ENCODE results near the gene ESYT2. TPM values are rescaled to one million over a fixed set of nuclear protein-coding genes. Genes with fewer than 3 reads are reported as not detected.
A peak's percentile ranks its signal among the peaks of the same experiment; 100 is the strongest.

Gene ESYT2
- total and polyA plus RNA-seq, 9 of the 15 experiments (the other 6 are each of a cell fraction or from before 2014, with no cell fraction given) = 5.8 to 86.9 (median 64.7) TPM

DNA sequence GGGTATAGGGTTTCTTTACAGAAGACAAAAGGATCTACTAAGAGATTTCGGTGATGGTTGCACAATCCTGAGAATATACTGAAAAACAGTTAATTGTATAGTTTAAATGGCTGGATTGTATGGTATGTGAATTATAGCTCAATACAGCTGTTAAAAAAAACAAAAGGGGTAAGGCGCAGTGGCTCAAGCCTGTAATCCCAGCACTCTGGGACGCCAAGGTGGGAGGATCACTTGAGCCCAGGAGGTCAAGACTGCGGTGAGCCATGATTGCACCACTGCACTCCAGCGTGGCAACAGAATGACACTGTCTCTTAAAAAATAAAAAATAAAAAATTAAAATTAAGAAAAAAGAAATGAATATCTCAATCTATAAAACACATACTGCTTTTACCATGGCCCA, 18.5 kb downstream of the ESYT2 start:
- Histone ChIP-seq H3K36me3 (ENCODE audit: control insufficient read depth, insufficient read depth, low read length) (peaks cover 47% of the 10 kb centered on the region), H4K20me1 (replicated peaks; ENCODE audit: control insufficient read depth, insufficient read depth, low read length) (peaks cover 20% of the 10 kb centered on the region), H3K9me1 (ENCODE audit: control insufficient read depth, insufficient read depth, low read length) (peaks cover 7% of the 10 kb centered on the region), H3K4me3 (no peak overlapping the region), H3K9ac (ENCODE audit: insufficient read depth in 1 of 2, low read depth in 2 of 2, low read length in 2 of 2) (no peak overlapping the region), H3K4me1 (replicated peaks in 1 of 2; ENCODE audit: control insufficient read depth in 2 of 2, insufficient read depth in 2 of 2, low read length in 2 of 2) (peaks cover 6 to 16% of the 10 kb centered on the region in 2 experiments; a peak in 4 of 5 replicates), H3K4me2 (ENCODE audit: insufficient read depth, low read length) (no peak overlapping the region), H2AFZ (ENCODE audit: low read depth, low read length) (no peak overlapping the region), H3K79me2 (ENCODE audit: control insufficient read depth, insufficient read depth, low read length) (peaks cover 94% of the 10 kb centered on the region), H3K9me3 (replicated peaks; ENCODE audit: control insufficient read depth, insufficient read depth, low read depth, low read length) (peaks cover 6% of the 10 kb centered on the region; the same call in 1 of the 2 replicates), H3K27me3 (ENCODE audit: control insufficient read depth in 2 of 2, insufficient read depth in 2 of 2, low read length in 2 of 2) (no peaks in the 10 kb centered on the region), H3K27ac (ENCODE audit: extremely low read depth, low read depth, low read length) (no peak overlapping the region)
- FAIRE-seq = no peak
- no peak for DNase-seq (ENCODE audit: extremely low read depth in 1 of 4, low spot score in 3 of 4)
- WGBS (ENCODE audit: insufficient coverage, low coverage, missing lambda C conversion rate) = 92% methylated on average over 5 of the region's 5 CpGs
- no peak for ATAC-seq
- intact Hi-C loops (cut with micrococcal nuclease) (no loop called here), in situ Hi-C loops (cut with MboI) (no loop called here)
- no TSS peak for BruUV-seq (replicated peaks)
- no peak for TF ChIP-seq CEBPG (CRISPR knock-in tag; IDR thresholded peaks at IDR 0.05)
- 0 out of 4 replicates have a peak, but pooled peaks of 1 of the 2 experiments have one; percentile 4 for TF ChIP-seq CEBPG (tag; conservative IDR thresholded peaks at IDR 0.05 in 1 of 2, IDR thresholded peaks at IDR 0.05 in 1 of 2)
- TF ChIP-seq HCFC1 (IDR thresholded peaks at IDR 0.05; ENCODE audit: low read depth, low read length) = no peak
- peak; percentile 37 for TF ChIP-seq CEBPB (tag; IDR thresholded peaks at IDR 0.05)
- TF ChIP-seq, protein P1, sequence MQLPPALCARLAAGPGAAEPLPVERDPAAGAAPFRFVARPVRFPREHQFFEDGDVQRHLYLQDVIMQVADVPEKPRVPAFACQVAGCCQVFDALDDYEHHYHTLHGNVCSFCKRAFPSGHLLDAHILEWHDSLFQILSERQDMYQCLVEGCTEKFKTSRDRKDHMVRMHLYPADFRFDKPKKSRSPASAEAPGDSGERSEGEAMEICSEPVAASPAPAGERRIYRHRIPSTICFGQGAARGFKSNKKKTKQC (CRISPR knock-in tag; IDR thresholded peaks at IDR 0.05) = no peak
- ChIA-PET CTCF (ENCODE audit: low intra/inter-chr PET ratio) (no interaction called here), POLR2A (interaction anchor here (1.1 to 2.6 kb wide), 5 partner anchors 9 to 27 kb away, joined by 3 to 10 read pairs (median 8); partner anchors contain the start of gene ESYT2)

DNA sequence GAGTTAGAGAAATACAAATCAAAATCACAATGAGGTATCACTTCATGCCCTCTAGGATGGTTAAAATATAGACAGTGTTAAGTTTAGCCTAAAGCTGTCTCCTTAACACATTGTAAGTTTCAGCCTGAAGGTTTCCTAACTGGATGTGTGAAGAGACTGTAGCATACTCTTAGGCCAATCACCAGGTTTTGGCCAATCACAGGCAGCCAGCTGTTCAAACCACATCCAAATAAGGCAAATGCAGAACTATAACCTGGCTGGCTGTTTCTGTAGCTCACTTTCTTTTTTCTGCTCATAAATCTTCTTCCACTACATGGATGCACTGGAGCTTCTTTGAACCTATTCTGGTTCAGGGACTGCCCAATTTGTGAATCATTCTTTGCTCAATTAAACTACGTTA, 19.7 kb downstream of the ESYT2 start:
- Histone ChIP-seq H3K9ac (ENCODE audit: insufficient read depth in 1 of 2, low read depth in 2 of 2, low read length in 2 of 2) (no peak overlapping the region), H3K4me3 (no peak overlapping the region), H3K9me1 (ENCODE audit: control insufficient read depth, insufficient read depth, low read length) (peaks cover 7% of the 10 kb centered on the region), H4K20me1 (replicated peaks; ENCODE audit: control insufficient read depth, insufficient read depth, low read length) (peaks cover 8% of the 10 kb centered on the region; the same call in 1 of the 2 replicates), H3K4me1 (replicated peaks in 1 of 2; ENCODE audit: control insufficient read depth in 2 of 2, insufficient read depth in 2 of 2, low read length in 2 of 2) (peaks cover 7 to 11% of the 10 kb centered on the region in 2 experiments; a peak in 4 of 5 replicates), H3K27ac (ENCODE audit: extremely low read depth, low read depth, low read length) (no peak overlapping the region), H3K27me3 (ENCODE audit: control insufficient read depth in 2 of 2, insufficient read depth in 2 of 2, low read length in 2 of 2) (no peaks in the 10 kb centered on the region), H2AFZ (ENCODE audit: low read depth, low read length) (no peak overlapping the region), H3K79me2 (ENCODE audit: control insufficient read depth, insufficient read depth, low read length) (peaks cover 94% of the 10 kb centered on the region), H3K9me3 (replicated peaks; ENCODE audit: control insufficient read depth, insufficient read depth, low read depth, low read length) (peaks cover 12% of the 10 kb centered on the region; the same call in 1 of the 2 replicates), H3K4me2 (ENCODE audit: insufficient read depth, low read length) (no peak overlapping the region), H3K36me3 (ENCODE audit: control insufficient read depth, insufficient read depth, low read length) (peaks cover 46% of the 10 kb centered on the region)
- ChIA-PET CTCF (ENCODE audit: low intra/inter-chr PET ratio) (no interaction called here), POLR2A (interaction anchor here (0.7 kb wide), 1 partner anchor 9 kb away, joined by 3 read pairs; no protein-coding TSS in a partner anchor)
- 93% methylated on average over 1 of the region's 1 CpG for WGBS (ENCODE audit: insufficient coverage, low coverage, missing lambda C conversion rate)
- intact Hi-C loops (cut with micrococcal nuclease) = no loop called here
- FAIRE-seq = no peak
- ATAC-seq = peak; percentile 32
- no TSS peak for BruUV-seq (replicated peaks)
- in situ Hi-C loops (cut with MboI) = no loop called here
- DNase-seq (ENCODE audit: extremely low read depth in 1 of 4, low spot score in 3 of 4) = no peak
- TF ChIP-seq TBP (optimal IDR thresholded peaks at IDR 0.05; ENCODE audit: low read depth, low read length) (no peak), MAFK (IDR thresholded peaks at IDR 0.05; ENCODE audit: low read length) (no peak), TEAD1 (CRISPR knock-in tag; IDR thresholded peaks at IDR 0.05) (no peak), MEIS2 (IDR thresholded peaks at IDR 0.05; ENCODE audit: partially characterized antibody) (peak; percentile 36), PTTG1 (tag; IDR thresholded peaks at IDR 0.05; ENCODE audit: low read depth) (no peak), XRCC5 (IDR thresholded peaks at IDR 0.05; ENCODE audit: low read depth, low read length) (no peak), KDM4B (IDR thresholded peaks at IDR 0.05; ENCODE audit: borderline replicate concordance in 2 of 2, low read depth in 1 of 2) (no peak), ZNF224 (CRISPR knock-in tag; IDR thresholded peaks at IDR 0.05) (no peak), PHB2 (IDR thresholded peaks at IDR 0.05; ENCODE audit: low read depth) (no peak), RHOXF2B (CRISPR knock-in tag; conservative IDR thresholded peaks at IDR 0.05) (no peak)
- TF ChIP-seq, protein P2, sequence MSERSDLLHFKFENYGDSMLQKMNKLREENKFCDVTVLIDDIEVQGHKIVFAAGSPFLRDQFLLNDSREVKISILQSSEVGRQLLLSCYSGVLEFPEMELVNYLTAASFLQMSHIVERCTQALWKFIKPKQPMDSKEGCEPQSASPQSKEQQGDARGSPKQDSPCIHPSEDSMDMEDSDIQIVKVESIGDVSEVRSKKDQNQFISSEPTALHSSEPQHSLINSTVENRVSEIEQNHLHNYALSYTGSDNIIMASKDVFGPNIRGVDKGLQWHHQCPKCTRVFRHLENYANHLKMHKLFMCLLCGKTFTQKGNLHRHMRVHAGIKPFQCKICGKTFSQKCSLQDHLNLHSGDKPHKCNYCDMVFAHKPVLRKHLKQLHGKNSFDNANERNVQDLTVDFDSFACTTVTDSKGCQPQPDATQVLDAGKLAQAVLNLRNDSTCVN (CRISPR knock-in tag; IDR thresholded peaks at IDR 0.05) = no peak

Measured in K562 (cell line).